Endothelial cell (in vitro differentiated cells): ENCODE data around the gene AFF2. TPM values are rescaled to one million over a fixed set of nuclear protein-coding genes. Genes with fewer than 3 reads are reported as not detected.

Source experiments
- DNase-seq: peaks from one replicate; pipeline ENCODE4 v3.0.0; 2021; ENCODE audit warnings: low spot score
- H3K27ac Mint-ChIP-seq: one replicate; pipeline ENCODE4 v1.8.0; 2021; ENCODE audit warnings: mixed read lengths, inconsistent platforms; ENCODE audit not compliant: unreplicated experiment
- H3K27me3 Mint-ChIP-seq: one replicate; pipeline ENCODE4 v1.8.0; 2021; ENCODE audit warnings: mild to moderate bottlenecking, moderate library complexity, mixed read lengths, inconsistent platforms; ENCODE audit not compliant: unreplicated experiment
- H3K36me3 Mint-ChIP-seq: one replicate; pipeline ENCODE4 v1.8.0; 2021; ENCODE audit warnings: mild to moderate bottlenecking, low read depth, mixed read lengths, inconsistent platforms; ENCODE audit not compliant: unreplicated experiment
- H3K4me1 Mint-ChIP-seq: one replicate; pipeline ENCODE4 v1.8.0; 2021; ENCODE audit warnings: mild to moderate bottlenecking, mixed read lengths, inconsistent platforms; ENCODE audit not compliant: unreplicated experiment
- H3K4me3 Mint-ChIP-seq: one replicate; pipeline ENCODE4 v1.8.0; 2021; ENCODE audit warnings: mild to moderate bottlenecking, mixed read lengths, inconsistent platforms; ENCODE audit not compliant: unreplicated experiment
- H3K9me3 Mint-ChIP-seq: one replicate; pipeline ENCODE4 v1.8.0; 2021; ENCODE audit warnings: mixed read lengths, inconsistent platforms; ENCODE audit not compliant: unreplicated experiment
- CTCF ChIP-seq: fragments of 200-600 bp; sonication (generic); IDR thresholded peaks from one replicate; pipeline ENCODE4 v1.5.0; 2021; ENCODE audit warnings: antibody characterized with exemption; ENCODE audit not compliant: unreplicated experiment
- total RNA-seq: library from RNA; stranded (reverse); fragmentation: NEBNext Ultra II Directional; extraction: Animal tissue kit (Norgen Biotek cat#: 25700); gene quantifications from one replicate; pipeline ENCODE4 v1.2.1, GENCODE V29; 2021; ENCODE audit not compliant: unreplicated experiment

AFF2 gene
- total RNA-seq, 1 donor from 2014 or later: 9.3 TPM

GRCh38 chrX:148825696-148826095 lies 325.3 kb downstream of the AFF2 start:
- DNase-seq: no peak
- no peak for TF ChIP-seq CTCF
- H3K4me3 Mint-ChIP-seq: no peak overlapping the region
- H3K27me3 Mint-ChIP-seq: no peaks in the 10 kb centered on the region
- no peaks in the 10 kb centered on the region for H3K9me3 Mint-ChIP-seq
- H3K27ac Mint-ChIP-seq: no peak overlapping the region
- no peaks in the 10 kb centered on the region for H3K36me3 Mint-ChIP-seq
- H3K4me1 Mint-ChIP-seq: no peaks in the 10 kb centered on the region

GRCh38 chrX:148836741-148837140 lies 336.3 kb downstream of the AFF2 start:
- Mint-ChIP-seq H3K4me1 (no peaks in the 10 kb centered on the region), H3K4me3 (no peak overlapping the region), H3K27ac (no peak overlapping the region), H3K36me3 (no peaks in the 10 kb centered on the region), H3K27me3 (no peaks in the 10 kb centered on the region), H3K9me3 (no peaks in the 10 kb centered on the region)
- DNase-seq: no peak
- no peak for TF ChIP-seq CTCF

DNA sequence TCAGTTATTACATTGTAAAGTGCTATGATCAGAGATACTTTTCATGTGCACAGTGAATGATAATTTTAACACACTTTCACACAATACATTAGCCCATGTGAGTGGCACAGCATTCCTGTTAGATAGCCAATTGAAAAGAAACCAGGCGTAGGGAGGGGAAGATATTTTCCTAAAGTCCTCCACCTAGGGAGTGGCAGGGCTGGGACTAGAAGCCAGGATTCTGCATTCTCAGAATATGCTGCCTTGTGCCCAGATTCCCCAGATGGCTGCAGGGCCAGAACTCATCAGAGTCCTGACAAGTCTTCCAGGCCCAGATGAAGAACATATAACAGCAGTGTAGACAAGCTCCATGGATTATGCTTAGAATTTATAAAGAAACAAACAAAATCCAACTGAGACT lies 350.2 kb downstream of the AFF2 start:
- Mint-ChIP-seq H3K9me3 (no peaks in the 10 kb centered on the region), H3K4me3 (no peak overlapping the region)
- no peak for DNase-seq

GRCh38 chrX:148854306-148854705 lies 353.9 kb downstream of the AFF2 start:
- no peak for TF ChIP-seq CTCF
- H3K27ac Mint-ChIP-seq: no peak overlapping the region
- no peak for DNase-seq
- no peaks in the 10 kb centered on the region for H3K27me3 Mint-ChIP-seq
- no peaks in the 10 kb centered on the region for H3K9me3 Mint-ChIP-seq
- H3K4me3 Mint-ChIP-seq: no peak overlapping the region
- no peaks in the 10 kb centered on the region for H3K36me3 Mint-ChIP-seq
- H3K4me1 Mint-ChIP-seq: no peaks in the 10 kb centered on the region

More for the DNA sequence above, 350.2 kb downstream of the AFF2 start:
- Mint-ChIP-seq H3K4me1 (no peaks in the 10 kb centered on the region), H3K36me3 (no peaks in the 10 kb centered on the region), H3K27me3 (no peaks in the 10 kb centered on the region), H3K27ac (no peak overlapping the region)
- TF ChIP-seq CTCF: no peak

GRCh38 chrX:148856505-148856904 lies 356.1 kb downstream of the AFF2 start:
- H3K27me3 Mint-ChIP-seq: no peaks in the 10 kb centered on the region
- no peak overlapping the region for H3K4me3 Mint-ChIP-seq
- H3K4me1 Mint-ChIP-seq: no peaks in the 10 kb centered on the region
- DNase-seq: no peak
- no peaks in the 10 kb centered on the region for H3K36me3 Mint-ChIP-seq
- no peaks in the 10 kb centered on the region for H3K9me3 Mint-ChIP-seq
- H3K27ac Mint-ChIP-seq: no peak overlapping the region
- no peak for TF ChIP-seq CTCF
